CD14-positive monocyte (primary cell): ENCODE data around the gene XBP1. TPM values are rescaled to one million over a fixed set of nuclear protein-coding genes. Genes with fewer than 3 reads are reported as not detected.

Source experiments
- DNase-seq, 3 donors: peaks; one replicate each; pipeline ENCODE4 v3.0.0-alpha.2; 2011 to 2022
- H2AFZ ChIP-seq: 2 replicates; pipeline ENCODE4 v1.6.0; 2012; ENCODE audit warnings: mild to moderate bottlenecking, low read depth, low read length, inconsistent platforms; ENCODE audit not compliant: insufficient read depth, poor library complexity, severe bottlenecking
- H3K27ac ChIP-seq, 2 donors: 1 replicate in 1 of 2; 2 replicates in 1 of 2; pipeline ENCODE4 v1.5.1; 2012 to 2013; ENCODE audit warnings: low read length in 2 of 2, control low read depth in 1 of 2, inconsistent platforms in 1 of 2, low read depth in 1 of 2, mild to moderate bottlenecking in 1 of 2
- H3K27me3 ChIP-seq, 2 donors: one replicate each; pipeline versions ENCODE4 v1.6.0 to v1.6.1; 2011 to 2013; ENCODE audit warnings: low read length in 2 of 2; ENCODE audit not compliant: control insufficient read depth in 2 of 2, insufficient read depth in 2 of 2
- H3K36me3 ChIP-seq, 2 donors: replicated peaks in 1 of 2; 1 replicate in 1 of 2; 2 replicates in 1 of 2; pipeline versions ENCODE4 v1.5.1 to v1.6.1; 2012 to 2013; ENCODE audit warnings: low read length in 2 of 2, control low read depth in 1 of 2, inconsistent platforms in 1 of 2, mild to moderate bottlenecking in 1 of 2; ENCODE audit not compliant: insufficient read depth in 2 of 2, control insufficient read depth in 1 of 2
- H3K4me1 ChIP-seq, 2 donors: 1 replicate in 1 of 2; 2 replicates in 1 of 2; pipeline versions ENCODE4 v1.5.1 to v1.6.1; 2012 to 2013; ENCODE audit warnings: low read length in 2 of 2, control low read depth in 1 of 2, inconsistent platforms in 1 of 2, mild to moderate bottlenecking in 1 of 2, moderate library complexity in 1 of 2; ENCODE audit not compliant: insufficient read depth in 2 of 2, control insufficient read depth in 1 of 2
- H3K4me2 ChIP-seq: replicated peaks from 2 replicates; pipeline ENCODE3; 2012; ENCODE audit warnings: low read length, moderate library complexity, mild to moderate bottlenecking; ENCODE audit not compliant: poor library complexity, severe bottlenecking; ENCODE audit errors: extremely low read depth
- H3K4me3 ChIP-seq, 3 experiments: fragments of 200-600 bp in 1 of 3; sonication (generic) in 1 of 3; replicated peaks in 1 of 3; 1 replicate in 2 of 3; 2 replicates in 1 of 3; pipeline ENCODE4 v1.5.1; 2011 to 2013; ENCODE audit warnings: low read length in 3 of 3, mild to moderate bottlenecking in 3 of 3, control low read depth in 2 of 3, low read depth in 2 of 3, inconsistent platforms in 1 of 3, moderate library complexity in 1 of 3
- H3K79me2 ChIP-seq: 2 replicates; pipeline ENCODE4 v1.6.0; 2012; ENCODE audit warnings: mild to moderate bottlenecking, control low read depth, inconsistent platforms, low read length, moderate library complexity; ENCODE audit not compliant: insufficient read depth
- H3K9ac ChIP-seq: 2 replicates; pipeline ENCODE4 v1.6.0; 2017; ENCODE audit warnings: low read length, mild to moderate bottlenecking; ENCODE audit not compliant: insufficient read depth, poor library complexity, severe bottlenecking
- H3K9me3 ChIP-seq, 2 donors: replicated peaks in 1 of 2; 1 replicate in 1 of 2; 2 replicates in 1 of 2; pipeline versions ENCODE4 v1.5.1 to v1.6.1; 2012 to 2013; ENCODE audit warnings: low read length in 2 of 2, control low read depth in 1 of 2; ENCODE audit not compliant: control insufficient read depth in 1 of 2, insufficient read depth in 1 of 2
- H4K20me1 ChIP-seq: 2 replicates; pipeline ENCODE4 v1.6.0; 2012; ENCODE audit warnings: mild to moderate bottlenecking, low read length, control low read depth, moderate library complexity; ENCODE audit not compliant: insufficient read depth
- H3K27ac Mint-ChIP-seq, 7 donors: one replicate each; pipeline ENCODE4 v1.8.0; 2020; ENCODE audit warnings: mild to moderate bottlenecking in 7 of 7, mixed read lengths in 7 of 7, moderate library complexity in 6 of 7, inconsistent platforms in 2 of 7
- H3K27me3 Mint-ChIP-seq, 3 donors: one replicate each; pipeline ENCODE4 v1.8.0; 2021 to 2022; ENCODE audit warnings: low read depth in 3 of 3, mild to moderate bottlenecking in 3 of 3, mixed read lengths in 3 of 3, moderate library complexity in 3 of 3, inconsistent platforms in 1 of 3
- H3K36me3 Mint-ChIP-seq, 2 donors: one replicate each; pipeline ENCODE4 v1.8.0; 2020; ENCODE audit warnings: mixed read lengths in 2 of 2, inconsistent platforms in 1 of 2, mild to moderate bottlenecking in 1 of 2
- H3K4me1 Mint-ChIP-seq: one replicate; pipeline ENCODE4 v1.8.0; 2020; ENCODE audit warnings: mild to moderate bottlenecking, mixed read lengths
- H3K4me3 Mint-ChIP-seq, 2 donors: one replicate each; pipeline ENCODE4 v1.8.0; 2020; ENCODE audit warnings: mild to moderate bottlenecking in 2 of 2, mixed read lengths in 2 of 2, moderate library complexity in 1 of 2
- H3K9me3 Mint-ChIP-seq, 7 donors: one replicate each; pipeline ENCODE4 v1.8.0; 2020 to 2022; ENCODE audit warnings: mixed read lengths in 7 of 7, mild to moderate bottlenecking in 6 of 7, moderate library complexity in 6 of 7, inconsistent platforms in 2 of 7
- CTCF ChIP-seq: fragments of 200-600 bp; IDR thresholded peaks from one replicate; pipeline ENCODE4 v1.8.0; 2022; ENCODE audit warnings: antibody characterized with exemption, mild to moderate bottlenecking
- WGBS: methylation state at CpG from one replicate; pipeline ENCODE4 v1.1.5; 2013; ENCODE audit warnings: missing lambda C conversion rate; ENCODE audit not compliant: insufficient coverage; 5-methylcytosine and 5-hydroxymethylcytosine counted together
- intact Hi-C, 2 donors: fragments of 100-400 bp; cut with micrococcal nuclease; formaldehyde crosslinking; loops; one replicate each; pipeline versions ENCODE4 v1.15.0 to v1.15.1; 2023
- polyA plus RNA-seq, 3 donors: library from polyadenylated mRNA; depleted of rRNA in 1 of 3; unstranded in 2 of 3; stranded (reverse) in 1 of 3; fragments of 300-500 nt in 2 of 3; fragments of >200 nt in 1 of 3; fragmentation: Illumina TruSeq in 2 of 3; gene quantifications; 1 replicate in 2 of 3; 2 replicates in 1 of 3; pipeline ENCODE4 v1.2.3, GENCODE V29; 2012 to 2021

XBP1 gene
- polyA plus RNA-seq, 3 donors: 175 to 215 (median 201) TPM

- H3K4me1 ChIP-seq: peaks cover 33 to 34% of the 10 kb centered on the region in 2 donors
- no peak for TF ChIP-seq CTCF
- peaks cover 13% of the 10 kb centered on the region for H3K79me2 ChIP-seq
- intact Hi-C loops: no loop called here
- peak overlapping the region in 1 of 2 donors; percentile 29 for H3K27ac ChIP-seq
- no peaks in the 10 kb centered on the region for H4K20me1 ChIP-seq
- WGBS: 88% methylated on average over 11 of the region's 14 CpGs
- no peak for DNase-seq
- H3K9me3 Mint-ChIP-seq: no peaks in the 10 kb centered on the region
- peaks cover 0 to 7% of the 10 kb centered on the region in 2 donors for H3K36me3 ChIP-seq
- H3K4me1 Mint-ChIP-seq: peaks cover 45% of the 10 kb centered on the region
- no peak overlapping the region for H3K4me2 ChIP-seq
- no peak overlapping the region for H3K4me3 Mint-ChIP-seq
- H3K9ac ChIP-seq: no peak overlapping the region
- H3K27me3 Mint-ChIP-seq: peaks cover 0 to 2% (median 0%) of the 10 kb centered on the region in 3 donors
- H3K27me3 ChIP-seq: no peaks in the 10 kb centered on the region
- no peaks in the 10 kb centered on the region for H3K9me3 ChIP-seq
- H2AFZ ChIP-seq: peak overlapping the region; percentile 22
- H3K36me3 Mint-ChIP-seq: peaks cover 4 to 6% of the 10 kb centered on the region in 2 donors
- H3K4me3 ChIP-seq: no peak overlapping the region
- peak overlapping the region in 6 of 7 donors; percentile 15 to 63 (median 46) for H3K27ac Mint-ChIP-seq
Observed at GRCh38 chr22:28817919-28818859, 17.8 kb upstream of the XBP1 start.

- intact Hi-C loops: no loop called here
- peaks cover 44 to 46% of the 10 kb centered on the region in 2 donors for H3K4me1 ChIP-seq
- no peak overlapping the region for H3K27ac Mint-ChIP-seq
Observed at GRCh38 chr22:28817064-28817463, 16.7 kb upstream of the XBP1 start.

More at GRCh38 chr22:28817064-28817463, 16.7 kb upstream of the XBP1 start:
- Mint-ChIP-seq H3K36me3 (no peaks in the 10 kb centered on the region), H3K4me1 (peaks cover 55% of the 10 kb centered on the region), H3K9me3 (no peaks in the 10 kb centered on the region), H3K4me3 (no peak overlapping the region), H3K27me3 (peaks cover 0 to 2% (median 0%) of the 10 kb centered on the region in 3 donors)
- H3K27me3 ChIP-seq: no peaks in the 10 kb centered on the region
- no peak overlapping the region for H3K4me3 ChIP-seq
- H3K4me2 ChIP-seq: no peak overlapping the region
- H3K9ac ChIP-seq: no peak overlapping the region
- no CpG with 5 or more reads among the region's 2 CpGs for WGBS
- no peaks in the 10 kb centered on the region for H4K20me1 ChIP-seq
- no peaks in the 10 kb centered on the region for H3K36me3 ChIP-seq
- no peak overlapping the region for H3K27ac ChIP-seq
- no peak for TF ChIP-seq CTCF
- no peak for DNase-seq
- H2AFZ ChIP-seq: no peak overlapping the region
- H3K79me2 ChIP-seq: peaks cover 25% of the 10 kb centered on the region
- H3K9me3 ChIP-seq: no peaks in the 10 kb centered on the region
